K562 (cell line): ENCODE data around the gene WFDC1. TPM values are rescaled to one million over a fixed set of nuclear protein-coding genes. Genes with fewer than 3 reads are reported as not detected.

Experiments
- ATAC-seq: fragments of 200-7000 bp; cut with Tn5 transposase; 3 replicates; pipeline ENCODE4 v1.9.1; 2020; ENCODE audit warnings: moderate library complexity
- BruUV-seq: library from RNA; stranded (reverse); fragments of 400-500 nt; replicated peaks from 2 replicates; lab custom pipeline; 2021; lab: Mats Ljungman, UMichigan
- CTCF ChIA-PET: fragments of 300-600 bp; formaldehyde crosslinking; extraction: SDS; loops from one replicate; lab custom pipeline; 2021; ENCODE audit warnings: low intra/inter-chr PET ratio; lab: Yijun Ruan, JAX
- POLR2A ChIA-PET: fragments of 300-600, 350-650 bp; sonication (Branson Sonifier 250); formaldehyde crosslinking; extraction: SDS; loops from one replicate; lab custom pipeline; 2021; ENCODE audit warnings: antibody characterized with exemption, inconsistent platforms; lab: Yijun Ruan, JAX
- DNase-seq, 4 experiments: peaks; one replicate each; pipeline versions ENCODE4 v3.0.0 to v3.0.0-alpha.2; 2011 to 2018; ENCODE audit warnings: low spot score in 3 of 4, mixed read lengths in 3 of 4; ENCODE audit errors: extremely low read depth in 1 of 4
- FAIRE-seq: peaks from 2 replicates; lab custom pipeline; 2011; peaks lifted over from hg19 to GRCh38; lab: Jason Lieb, UNC
- H2AFZ ChIP-seq: 2 replicates; pipeline ENCODE4 v1.6.0; 2011; ENCODE audit warnings: low read depth, low read length, control low read depth, inconsistent platforms
- H3K27ac ChIP-seq: fragments of 200-600 bp; 3 replicates; pipeline ENCODE4 v1.8.0; 2011; ENCODE audit warnings: low read depth, mild to moderate bottlenecking, control low read depth, inconsistent platforms, low read length, moderate library complexity, mixed read lengths; ENCODE audit errors: extremely low read depth
- H3K27me3 ChIP-seq, 2 experiments: fragments of 300-600 bp in 1 of 2; 2 replicates in 1 of 2; 3 replicates in 1 of 2; pipeline versions ENCODE4 v1.6.0 to v1.8.0; 2011; ENCODE audit warnings: inconsistent platforms in 2 of 2, low read length in 2 of 2, mild to moderate bottlenecking in 1 of 2, mixed read lengths in 1 of 2, moderate library complexity in 1 of 2; ENCODE audit not compliant: control insufficient read depth in 2 of 2, insufficient read depth in 2 of 2
- H3K36me3 ChIP-seq: fragments of 300-600 bp; 3 replicates; pipeline ENCODE4 v1.8.0; 2011; ENCODE audit warnings: mild to moderate bottlenecking, low read length, inconsistent platforms; ENCODE audit not compliant: control insufficient read depth, insufficient read depth
- H3K4me1 ChIP-seq, 2 experiments: fragments of 200-600 bp in 1 of 2; replicated peaks in 1 of 2; 2 replicates in 1 of 2; 3 replicates in 1 of 2; pipeline versions ENCODE4 v1.5.1 to v1.8.0; 2011; ENCODE audit warnings: inconsistent platforms in 2 of 2, low read length in 2 of 2, mild to moderate bottlenecking in 1 of 2, mixed read lengths in 1 of 2, moderate library complexity in 1 of 2; ENCODE audit not compliant: control insufficient read depth in 2 of 2, insufficient read depth in 2 of 2
- H3K4me2 ChIP-seq: 2 replicates; pipeline ENCODE4 v1.6.1; 2011; ENCODE audit warnings: low read length, control low read depth, inconsistent platforms, mixed read lengths; ENCODE audit not compliant: insufficient read depth
- H3K4me3 ChIP-seq: fragments of 200-600 bp; sonication (generic), shearing (Covaris generic); 2 replicates; pipeline ENCODE4 v1.5.1; 2016; ENCODE audit warnings: control low read depth, inconsistent platforms
- H3K79me2 ChIP-seq: fragments of 200-600 bp; 3 replicates; pipeline ENCODE4 v1.8.0; 2011; ENCODE audit warnings: low read length, inconsistent platforms; ENCODE audit not compliant: control insufficient read depth, insufficient read depth
- H3K9ac ChIP-seq, 2 experiments: 2 replicates each; pipeline versions ENCODE4 v1.6.0 to v1.6.1; 2011; ENCODE audit warnings: low read depth in 2 of 2, low read length in 2 of 2, control low read depth in 1 of 2, inconsistent platforms in 1 of 2, mild to moderate bottlenecking in 1 of 2, mixed read lengths in 1 of 2; ENCODE audit not compliant: insufficient read depth in 1 of 2
- H3K9me1 ChIP-seq: one replicate; pipeline ENCODE4 v1.6.0; 2011; ENCODE audit warnings: inconsistent platforms, mild to moderate bottlenecking, low read length, moderate library complexity; ENCODE audit not compliant: control insufficient read depth, insufficient read depth
- H3K9me3 ChIP-seq: replicated peaks from 2 replicates; pipeline ENCODE4 v1.5.1; 2011; ENCODE audit warnings: low read depth, low read length, inconsistent platforms; ENCODE audit not compliant: control insufficient read depth, insufficient read depth
- H4K20me1 ChIP-seq: replicated peaks from 2 replicates; pipeline ENCODE4 v1.6.1; 2011; ENCODE audit warnings: low read length, inconsistent platforms, mixed read lengths; ENCODE audit not compliant: control insufficient read depth, insufficient read depth
- ARID1B ChIP-seq: fragments of 450-650 bp; IDR thresholded peaks from 2 replicates; pipeline ENCODE4 v1.6.1; 2016; ENCODE audit warnings: antibody characterized with exemption, mild to moderate bottlenecking, inconsistent platforms
- CBFA2T2 ChIP-seq: fragments of 450-650 bp; conservative IDR thresholded peaks from 2 replicates; pipeline ENCODE4 v1.6.1; 2017; ENCODE audit warnings: mild to moderate bottlenecking
- CBFA2T3 ChIP-seq: fragments of 450-650 bp; IDR thresholded peaks from 2 replicates; pipeline ENCODE4 v1.6.1; 2017
- CREB3L1 ChIP-seq: fragments of 450-650 bp; IDR thresholded peaks from 2 replicates; pipeline ENCODE4 v1.6.1; 2014; ENCODE audit warnings: low read depth, mild to moderate bottlenecking, moderate library complexity, borderline replicate concordance
- FOSL1 ChIP-seq: fragments of 200-800 bp; sonication (Bioruptor generic); conservative IDR thresholded peaks from 2 replicates; pipeline ENCODE4 v1.6.1; 2016; ENCODE audit warnings: missing genetic modification characterization, missing compliant biosample characterization
- HDAC2 ChIP-seq: fragments of 450-650 bp; IDR thresholded peaks from 2 replicates; pipeline ENCODE4 v1.6.1; 2016; ENCODE audit warnings: mild to moderate bottlenecking
- KDM1A ChIP-seq, 2 experiments: fragments of 450-650 bp; IDR thresholded peaks; 2 replicates each; pipeline ENCODE4 v1.6.1; 2016; ENCODE audit warnings: mild to moderate bottlenecking in 2 of 2
- MEIS2 ChIP-seq: fragments of 450-650 bp; IDR thresholded peaks from 2 replicates; pipeline ENCODE4 v1.6.1; 2014; ENCODE audit warnings: mild to moderate bottlenecking; ENCODE audit not compliant: partially characterized antibody
- NFIX ChIP-seq: fragments of 250-450 bp; sonication (Bioruptor Pico); IDR thresholded peaks from 2 replicates; pipeline ENCODE4 v1.4.0; 2020; ENCODE audit warnings: low read depth, mild to moderate bottlenecking, moderate library complexity
- PBX2 ChIP-seq, 2 experiments: IDR thresholded peaks in 1 of 2; conservative IDR thresholded peaks in 1 of 2; 2 replicates each; pipeline ENCODE4 v1.6.1; 2016; ENCODE audit warnings: low read depth in 2 of 2, mild to moderate bottlenecking in 1 of 2, missing compliant biosample characterization in 1 of 2, missing genetic modification characterization in 1 of 2, moderate library complexity in 1 of 2
- PREB ChIP-seq: sonication (generic); formaldehyde crosslinking; IDR thresholded peaks from 2 replicates; pipeline ENCODE4 v1.8.1; 2023; ENCODE audit warnings: mild to moderate bottlenecking, missing genetic modification reagents
- RCOR1 ChIP-seq, 2 experiments: IDR thresholded peaks; 2 replicates each; pipeline ENCODE4 v1.6.1; 2012; ENCODE audit warnings: low read depth in 2 of 2, low read length in 2 of 2, borderline replicate concordance in 1 of 2, improper control_type of control experiment in 1 of 2
- SOX6 ChIP-seq: fragments of 450-650 bp; IDR thresholded peaks from 2 replicates; pipeline ENCODE4 v1.6.1; 2014; ENCODE audit warnings: mild to moderate bottlenecking
- TCF3 ChIP-seq: sonication (generic); formaldehyde crosslinking; IDR thresholded peaks from 2 replicates; pipeline ENCODE4 v1.4.0; 2020; ENCODE audit warnings: mild to moderate bottlenecking, missing genetic modification reagents
- TEAD4 ChIP-seq, 2 experiments: sonication (generic) in 1 of 2; formaldehyde crosslinking in 1 of 2; IDR thresholded peaks; 2 replicates each; pipeline versions ENCODE4 v1.6.1 to v1.8.0; 2012 to 2022; ENCODE audit warnings: borderline replicate concordance in 1 of 2, inconsistent platforms in 1 of 2, low read length in 1 of 2, mild to moderate bottlenecking in 1 of 2, missing genetic modification reagents in 1 of 2
- ZNF696 ChIP-seq: fragments of 250-450 bp; sonication (Bioruptor Pico); conservative IDR thresholded peaks from 2 replicates; pipeline ENCODE4 v1.4.0; 2020; ENCODE audit warnings: mild to moderate bottlenecking, moderate library complexity
- WGBS: fragments of 100-300 bp; shearing (Covaris generic); methylation state at CpG from one replicate; pipeline ENCODE4 v1.1.6; 2016; ENCODE audit warnings: low coverage, mixed read lengths; ENCODE audit not compliant: insufficient coverage; ENCODE audit errors: missing lambda C conversion rate; 5-methylcytosine and 5-hydroxymethylcytosine counted together
- in situ Hi-C: fragments of 300-500 bp; cut with MboI; formaldehyde crosslinking; loops from 4 replicates; pipeline ENCODE4 v1.15.0; 2018; ENCODE audit warnings: inconsistent platforms, mixed read lengths
- intact Hi-C: fragments of 100-400 bp; cut with micrococcal nuclease; formaldehyde crosslinking; loops from 2 replicates; pipeline ENCODE4 v1.14.2; 2022
- polyA plus RNA-seq, 8 experiments: library from polyadenylated mRNA; depleted of rRNA in 4 of 8; stranded (reverse) in 5 of 8; unstranded in 3 of 8; fragments of >200 nt; fragmentation: Nextera tagmentation in 2 of 8; fragmentation: Illumina TruSeq in 1 of 8; extraction: Ambion mirVana in 2 of 8; extraction: Trizol in 1 of 8; gene quantifications; 2 replicates each; pipeline versions ENCODE4 v1.2.1 to v1.2.3, GENCODE V29; 2011 to 2014; ENCODE audit warnings: inconsistent platforms in 1 of 8, missing spikeins in 1 of 8
- total RNA-seq, 7 experiments: library from RNA; depleted of rRNA in 6 of 7; stranded (reverse); fragments of >200 nt in 6 of 7; fragmentation: Illumina TruSeq in 2 of 7; extraction: Trizol in 2 of 7; gene quantifications; 2 replicates each; pipeline versions ENCODE4 v1.2.1 to v1.2.3, GENCODE V29; 2011 to 2021; ENCODE audit warnings: low replicate concordance in 1 of 7

The WFDC1 gene
- total and polyA plus RNA-seq, 9 of the 15 experiments (the other 6 are each of a cell fraction or from before 2014, with no cell fraction given) = not detected

GRCh38 chr16:84307209-84307954 lies 12.7 kb downstream of the WFDC1 start:
- ChIA-PET POLR2A (interaction anchor here (1.0 to 1.4 kb wide), 3 partner anchors 9 to 43 kb away, joined by 3 to 4 read pairs (median 3); no protein-coding TSS in a partner anchor), CTCF (no interaction called here)
- WGBS = 10% methylated on average over 22 of the region's 22 CpGs
- peaks cover 21% of the 10 kb centered on the region; the same call in 1 of the 2 replicates for H4K20me1 ChIP-seq
- DNase-seq (peak in 1 of 4 experiments; percentile 6), FAIRE-seq (no peak), ATAC-seq (no peak)
- no TSS peak for BruUV-seq
- H3K9me1 ChIP-seq = no peaks in the 10 kb centered on the region
- H3K36me3 ChIP-seq = no peaks in the 10 kb centered on the region
- peaks cover 0 to 4% of the 10 kb centered on the region in 2 experiments; a peak in 1 of 5 replicates for H3K4me1 ChIP-seq
- H3K79me2 ChIP-seq = no peaks in the 10 kb centered on the region
- no peak overlapping the region for H3K27ac ChIP-seq
- no peak overlapping the region for H3K4me2 ChIP-seq
- intact Hi-C loops (no loop called here), in situ Hi-C loops (no loop called here)
- H3K4me3 ChIP-seq = no peak overlapping the region
- H2AFZ ChIP-seq = no peak overlapping the region
- H3K9me3 ChIP-seq = no peaks in the 10 kb centered on the region
- no peak overlapping the region for H3K9ac ChIP-seq
- H3K27me3 ChIP-seq = peaks cover 38 to 72% of the 10 kb centered on the region in 2 experiments
- TF ChIP-seq CBFA2T2 (peak; percentile 39; the same call in 1 of the 2 replicates), PREB (no peak), CBFA2T3 (peak; percentile 63), ARID1B (peak; percentile 63), RCOR1 (IDR thresholded peaks at IDR 0.05; ENCODE audit: borderline replicate concordance in 1 of 2, low read depth in 2 of 2, low read length in 2 of 2) (peak; percentile 59 to 90; a peak in 2 of 4 replicates), TEAD4 (IDR thresholded peaks at IDR 0.05; ENCODE audit: low read length) (peak; percentile 70), TEAD4 (CRISPR knock-in tag; IDR thresholded peaks at IDR 0.05; ENCODE audit: borderline replicate concordance) (no peak), NFIX (CRISPR knock-in tag) (no peak), FOSL1 (tag) (peak; percentile 51), KDM1A (IDR thresholded peaks at IDR 0.05) (peak; percentile 90 to 91), MEIS2 (peak; percentile 89), TCF3 (CRISPR knock-in tag) (peak; percentile 43), ZNF696 (CRISPR knock-in tag) (no peak), CREB3L1 (no peak), HDAC2 (peak; percentile 80; the same call in 1 of the 2 replicates), PBX2 (CRISPR knock-in tag; IDR thresholded peaks at IDR 0.05; ENCODE audit: low read depth) (no peak), PBX2 (tag; conservative IDR thresholded peaks at IDR 0.05; ENCODE audit: low read depth) (peak; percentile 52), SOX6 (peak; percentile 75; the same call in 1 of the 2 replicates)
